SHP77 (cell line): ENCODE data around the gene ARHGAP26.

Source experiments
- DNase-seq, 2 experiments: peaks; one replicate each; lab custom pipeline; 2025; lab: John Stamatoyannopoulos, UW

The ARHGAP26 gene

GRCh38 chr5:143141652-143142051, 371.5 kb downstream of the ARHGAP26 start:
- DNase-seq: no peak

DNA sequence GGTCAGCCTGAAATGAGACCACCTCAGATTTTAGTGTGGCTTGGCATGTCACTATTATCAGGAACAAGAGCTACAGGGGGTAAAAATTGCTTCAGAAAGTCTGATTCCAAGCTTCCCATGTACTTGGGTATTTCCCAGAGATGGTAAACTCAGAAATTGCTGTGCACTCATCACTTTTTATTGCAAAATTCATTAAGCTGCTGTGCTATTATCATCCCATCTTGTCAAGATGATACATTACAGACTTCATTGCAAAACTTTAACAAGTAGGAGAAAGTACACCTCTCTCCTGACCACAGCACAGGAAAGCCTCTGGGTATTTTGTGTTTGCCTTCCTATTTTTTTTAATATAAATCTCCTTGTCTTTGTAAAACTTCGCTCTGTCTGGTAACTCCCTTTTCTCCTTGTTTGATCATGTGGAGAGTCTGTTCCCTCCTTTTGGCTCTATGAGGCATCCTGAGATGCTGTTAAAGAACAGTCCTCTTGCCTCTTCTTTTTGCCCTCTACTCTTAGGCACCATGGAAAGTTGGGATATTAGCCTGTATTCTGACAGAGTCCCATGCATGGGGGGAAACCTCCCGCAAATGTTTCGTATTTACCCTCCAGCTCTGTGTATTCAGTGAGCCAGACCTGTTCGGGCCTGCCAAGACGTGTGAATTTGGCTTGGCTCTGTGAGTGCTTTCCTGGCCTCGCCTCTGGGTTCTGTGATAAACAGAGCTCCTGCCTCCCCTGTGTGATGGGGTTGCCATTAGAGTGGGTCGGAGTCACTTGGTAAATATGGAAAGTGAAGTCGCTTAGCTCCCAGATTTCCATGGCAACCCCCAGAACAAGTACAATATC, 372.6 kb downstream of the ARHGAP26 start:
- DNase-seq: peak; percentile 55 to 82

DNA sequence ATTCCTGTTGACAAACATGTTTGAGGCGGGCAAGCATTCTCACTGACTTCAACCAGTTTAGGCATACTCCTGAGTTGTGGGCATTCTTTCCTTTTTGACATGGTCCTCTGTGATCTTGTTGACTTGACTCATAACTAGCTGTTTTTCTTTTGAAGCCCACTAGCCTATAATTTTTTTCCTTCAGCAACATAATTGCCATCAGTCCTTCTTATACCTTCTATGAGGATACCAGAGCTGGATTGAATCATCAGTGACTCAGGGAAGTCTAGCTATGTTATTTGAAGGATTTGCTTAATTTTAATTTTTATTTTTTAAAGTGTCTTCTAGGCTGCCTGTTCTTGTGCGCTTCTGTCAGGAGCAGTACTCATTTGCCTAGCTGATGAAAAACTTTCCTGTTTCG, 373.8 kb downstream of the ARHGAP26 start:
- DNase-seq: no peak

- no peak for DNase-seq
These were observed 375.3 kb downstream of the ARHGAP26 start for GRCh38 chr5:143145243-143146160.

- DNase-seq: no peak
These were observed 376.0 kb downstream of the ARHGAP26 start for GRCh38 chr5:143146161-143146560.

- DNase-seq: no peak
These were observed 377.2 kb downstream of the ARHGAP26 start for GRCh38 chr5:143147383-143147782.

GRCh38 chr5:143147902-143148301, 377.7 kb downstream of the ARHGAP26 start:
- DNase-seq: no peak

DNA sequence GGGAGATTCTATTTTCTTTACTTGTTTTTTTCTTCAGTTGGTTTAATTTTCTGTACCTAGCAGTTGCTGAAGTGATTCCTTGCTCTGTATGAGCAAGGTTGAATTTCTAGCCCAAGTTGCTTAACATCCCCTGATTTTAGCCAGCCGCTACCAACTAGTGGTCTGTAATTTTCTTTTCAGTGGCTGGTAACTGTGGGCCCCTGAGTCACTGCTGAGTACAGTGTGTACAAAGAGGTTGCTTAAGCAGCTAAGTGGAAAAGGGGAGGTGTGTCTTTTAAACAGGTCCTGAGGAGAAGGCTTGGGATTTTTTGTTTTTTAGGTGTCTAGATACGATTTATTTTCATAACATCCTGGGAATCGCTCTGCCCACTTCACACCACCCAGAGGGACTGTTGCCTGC, 378.6 kb downstream of the ARHGAP26 start:
- DNase-seq: no peak

DNA sequence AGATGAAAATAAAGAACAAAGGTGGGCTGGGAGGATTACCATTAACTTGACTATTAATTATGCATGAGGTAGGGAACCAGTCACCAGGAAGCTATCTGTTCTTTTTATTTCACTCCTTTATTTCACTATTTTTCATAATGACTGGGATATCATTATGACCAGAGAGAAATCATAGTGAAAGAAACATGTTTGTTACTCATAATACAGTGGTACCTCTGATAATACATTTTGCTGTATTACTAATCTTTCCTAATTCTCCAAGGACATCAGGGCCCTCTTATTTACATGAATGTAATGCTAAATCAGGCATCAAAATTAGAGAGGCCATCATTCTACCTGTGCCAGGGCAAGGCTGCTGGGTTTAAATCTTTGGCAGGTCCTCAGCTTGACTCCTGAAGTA, 379.6 kb downstream of the ARHGAP26 start:
- no peak for DNase-seq

DNA sequence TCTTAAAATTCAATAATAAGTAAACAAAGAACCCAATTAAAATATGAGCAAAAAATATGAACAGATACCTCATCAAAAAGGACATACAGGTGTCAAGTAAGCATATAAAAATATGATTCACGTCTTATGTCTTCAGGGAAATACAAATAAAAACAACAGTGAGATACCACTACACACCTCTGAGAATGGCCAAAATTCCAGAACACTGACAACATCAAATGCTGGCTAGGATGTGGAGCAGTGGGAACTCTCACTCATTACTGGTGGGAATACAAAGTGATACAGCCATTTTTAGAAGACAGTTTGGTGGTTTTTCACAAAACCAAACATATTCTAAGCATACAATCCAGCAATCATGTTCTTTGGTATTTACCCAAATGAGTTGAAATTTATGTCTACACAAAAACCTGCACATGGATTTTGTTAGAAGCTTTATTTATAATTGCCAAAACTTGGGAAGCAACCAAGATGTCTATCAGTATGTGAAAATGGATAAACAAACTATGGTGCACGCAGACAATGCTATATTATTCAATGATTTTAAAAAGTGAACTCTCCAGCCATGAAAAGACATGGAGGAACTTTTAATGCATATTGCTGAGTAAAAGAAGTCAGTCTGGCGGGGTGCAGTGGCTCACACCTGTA, 381.0 kb downstream of the ARHGAP26 start:
- no peak for DNase-seq

GRCh38 chr5:143152445-143152844, 382.3 kb downstream of the ARHGAP26 start:
- no peak for DNase-seq

- DNase-seq: no peak
These were observed 383.3 kb downstream of the ARHGAP26 start for GRCh38 chr5:143153332-143154119.

- no peak for DNase-seq
These were observed 384.6 kb downstream of the ARHGAP26 start for GRCh38 chr5:143154510-143155370.

- DNase-seq: no peak
These were observed 385.3 kb downstream of the ARHGAP26 start for GRCh38 chr5:143155455-143155854.

DNA sequence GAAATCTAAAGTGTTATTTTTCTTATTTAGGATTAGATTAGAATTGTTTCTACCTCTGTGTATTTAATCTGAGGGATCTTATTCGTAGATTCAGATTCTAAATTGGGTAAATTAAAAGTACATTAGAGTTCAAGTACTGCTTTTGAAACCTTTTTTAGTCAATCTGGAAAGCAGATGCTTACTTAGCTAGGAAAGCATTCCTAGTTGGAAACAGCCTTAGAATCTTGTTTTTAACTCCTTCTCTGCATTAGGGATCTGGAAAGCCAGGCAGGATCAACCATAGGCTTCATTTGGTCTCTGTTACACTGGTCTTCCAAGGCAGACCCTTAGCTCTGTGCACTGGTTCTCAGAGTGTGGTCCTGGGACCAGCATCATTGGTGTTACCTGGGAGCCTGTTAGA, 385.9 kb downstream of the ARHGAP26 start:
- no peak for DNase-seq

GRCh38 chr5:143156572-143156971, 386.4 kb downstream of the ARHGAP26 start:
- no peak for DNase-seq

DNA sequence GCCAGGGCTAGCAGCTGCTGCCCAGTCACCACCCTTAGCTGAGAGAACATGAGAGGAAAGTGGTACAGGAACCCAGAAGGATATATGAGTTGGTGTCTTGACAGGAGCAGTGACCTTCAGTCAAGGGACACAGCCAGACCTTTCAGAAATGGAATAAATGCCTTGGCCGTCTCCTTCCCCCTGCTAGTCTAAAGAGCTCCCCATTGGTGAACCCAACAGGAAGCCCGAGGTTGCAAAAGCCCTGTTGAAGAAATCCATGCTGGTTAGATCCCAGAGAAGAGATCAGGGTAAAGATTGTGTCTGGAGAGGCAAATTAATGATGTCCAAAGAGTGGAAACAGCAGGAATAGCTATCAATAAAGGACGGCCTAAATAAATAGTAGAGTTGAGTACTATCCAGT, 388.9 kb downstream of the ARHGAP26 start:
- DNase-seq: no peak

- no peak for DNase-seq
These were observed 391.8 kb downstream of the ARHGAP26 start for GRCh38 chr5:143161885-143162540.

DNA sequence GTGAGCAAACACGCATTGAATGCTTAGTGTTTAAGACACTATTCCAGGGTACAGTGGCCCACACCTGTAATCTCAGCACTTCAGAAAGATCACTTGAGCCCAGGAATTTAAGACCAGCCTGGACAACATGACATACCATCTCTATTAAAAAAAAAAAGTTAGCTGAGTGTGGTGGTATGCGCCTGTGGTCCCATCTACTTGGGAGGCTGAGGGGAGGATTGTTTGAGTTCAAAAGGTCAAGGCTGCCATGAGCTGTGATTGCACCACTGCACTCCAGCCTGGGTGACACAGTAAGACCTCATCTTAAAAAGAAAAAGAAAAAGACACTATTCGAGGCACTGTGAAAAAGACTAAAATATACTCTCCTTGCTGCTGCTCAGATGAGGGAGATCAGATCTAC, 392.6 kb downstream of the ARHGAP26 start:
- no peak for DNase-seq

- DNase-seq: no peak
These were observed 394.4 kb downstream of the ARHGAP26 start for GRCh38 chr5:143164557-143164956.
